K562 (cell line): ENCODE results near the gene HOXD4.

ENCODE experiments used
- ATF3 ChIP-seq, 2 experiments: fragments of 450-650 bp in 1 of 2; sonication (generic) in 1 of 2; formaldehyde crosslinking in 1 of 2; IDR thresholded peaks in 1 of 2; conservative IDR thresholded peaks in 1 of 2; 2 replicates each; pipeline versions ENCODE4 v1.6.1 to v1.8.1; 2016 to 2023; ENCODE audit warnings: mild to moderate bottlenecking in 2 of 2, moderate library complexity in 2 of 2, inconsistent platforms in 1 of 2, missing genetic modification reagents in 1 of 2
- EZH2 ChIP-seq: IDR thresholded peaks from 2 replicates; pipeline ENCODE4 v1.6.1; 2012; ENCODE audit warnings: low read depth, mild to moderate bottlenecking, inconsistent platforms, low read length, borderline replicate concordance
- JUN ChIP-seq, 2 experiments: sonication (generic) in 1 of 2; formaldehyde crosslinking in 1 of 2; IDR thresholded peaks; 2 replicates each; pipeline versions ENCODE4 v1.6.1 to v1.8.0; 2012 to 2022; ENCODE audit warnings: borderline replicate concordance in 2 of 2, mild to moderate bottlenecking in 2 of 2, improper control_type of control experiment in 1 of 2, low read depth in 1 of 2, low read length in 1 of 2, missing genetic modification reagents in 1 of 2
- PCBP1 ChIP-seq: fragments of 200-400 bp; formaldehyde crosslinking; IDR thresholded peaks from 2 replicates; pipeline ENCODE4 v1.6.1; 2018; ENCODE audit warnings: mild to moderate bottlenecking, low read depth, low read length; ENCODE audit not compliant: poor library complexity, severe bottlenecking
- SMARCC2 ChIP-seq: fragments of 450-650 bp; IDR thresholded peaks from 2 replicates; pipeline ENCODE4 v1.6.1; 2017; ENCODE audit warnings: antibody characterized with exemption, moderate library complexity, mild to moderate bottlenecking, low read depth
- SPI1 ChIP-seq: IDR thresholded peaks from 2 replicates; pipeline ENCODE4 v1.6.1; 2011; ENCODE audit warnings: low read depth, low read length, control low read depth, borderline replicate concordance
- STAT6 ChIP-seq: sonication (generic); formaldehyde crosslinking; IDR thresholded peaks from 2 replicates; pipeline ENCODE4 v1.8.1; 2023; ENCODE audit warnings: mild to moderate bottlenecking, missing genetic modification reagents
- TEAD2 ChIP-seq: fragments of 450-650 bp; IDR thresholded peaks from 2 replicates; pipeline ENCODE4 v1.6.1; 2016; ENCODE audit warnings: missing genetic modification characterization, control low read depth, missing compliant biosample characterization
- ZC3H11A ChIP-seq: IDR thresholded peaks from 2 replicates; pipeline ENCODE4 v1.6.1; 2012; ENCODE audit warnings: low read depth, low read length, improper control_type of control experiment
- TF ChIP-seq, protein P1 (sequence below): fragments of 450-650 bp; IDR thresholded peaks from 2 replicates; pipeline ENCODE4 v1.6.1; 2014; ENCODE audit warnings: low read depth, mild to moderate bottlenecking, moderate library complexity, borderline replicate concordance

GRCh38 chr2:176182671-176183070 lies 31.3 kb downstream of the HOXD4 start:
- TF ChIP-seq, protein P1, sequence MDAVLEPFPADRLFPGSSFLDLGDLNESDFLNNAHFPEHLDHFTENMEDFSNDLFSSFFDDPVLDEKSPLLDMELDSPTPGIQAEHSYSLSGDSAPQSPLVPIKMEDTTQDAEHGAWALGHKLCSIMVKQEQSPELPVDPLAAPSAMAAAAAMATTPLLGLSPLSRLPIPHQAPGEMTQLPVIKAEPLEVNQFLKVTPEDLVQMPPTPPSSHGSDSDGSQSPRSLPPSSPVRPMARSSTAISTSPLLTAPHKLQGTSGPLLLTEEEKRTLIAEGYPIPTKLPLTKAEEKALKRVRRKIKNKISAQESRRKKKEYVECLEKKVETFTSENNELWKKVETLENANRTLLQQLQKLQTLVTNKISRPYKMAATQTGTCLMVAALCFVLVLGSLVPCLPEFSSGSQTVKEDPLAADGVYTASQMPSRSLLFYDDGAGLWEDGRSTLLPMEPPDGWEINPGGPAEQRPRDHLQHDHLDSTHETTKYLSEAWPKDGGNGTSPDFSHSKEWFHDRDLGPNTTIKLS: no peak
- TF ChIP-seq PCBP1: no peak
- no peak for TF ChIP-seq SPI1
- no peak for TF ChIP-seq STAT6 (CRISPR knock-in tag)
- no peak for TF ChIP-seq SMARCC2
- TF ChIP-seq EZH2: no peak
- TF ChIP-seq ATF3 (IDR thresholded peaks at IDR 0.05): no peak
- TF ChIP-seq ATF3 (CRISPR knock-in tag; conservative IDR thresholded peaks at IDR 0.05): no peak
- TF ChIP-seq TEAD2 (tag): no peak
- no peak for TF ChIP-seq JUN (IDR thresholded peaks at IDR 0.05; ENCODE audit: borderline replicate concordance, low read depth, low read length)
- no peak for TF ChIP-seq JUN (CRISPR knock-in tag; IDR thresholded peaks at IDR 0.05; ENCODE audit: borderline replicate concordance)
- no peak for TF ChIP-seq ZC3H11A
